Kidney (tissue), 14 donors: ENCODE results near the gene FHAD1. TPM values are rescaled to one million over a fixed set of nuclear protein-coding genes. Genes with fewer than 3 reads are reported as not detected.

Experiments used
- DNase-seq, 5 donors: peaks; one replicate each; pipeline ENCODE4 v3.0.0-alpha.2; 2013 to 2020
- FAIRE-seq: peaks from 2 replicates; lab custom pipeline; 2012; peaks lifted over from hg19 to GRCh38; lab: Jason Lieb, UNC
- H3K27ac ChIP-seq, 2 donors: one replicate each; pipeline ENCODE4 v1.7.0; 2013; ENCODE audit warnings: low read depth in 2 of 2, low read length in 2 of 2, inconsistent platforms in 1 of 2
- H3K27me3 ChIP-seq: one replicate; pipeline ENCODE4 v1.7.1; 2013; ENCODE audit warnings: low read length, inconsistent platforms; ENCODE audit not compliant: control insufficient read depth, insufficient read depth
- H3K36me3 ChIP-seq, 3 donors: one replicate each; pipeline versions ENCODE4 v1.7.0 to v1.7.1; 2013; ENCODE audit warnings: low read length in 3 of 3, control low read depth in 1 of 3, inconsistent platforms in 1 of 3; ENCODE audit not compliant: insufficient read depth in 3 of 3, control insufficient read depth in 2 of 3
- H3K4me1 ChIP-seq, 3 donors: one replicate each; pipeline versions ENCODE4 v1.7.0 to v1.7.1; 2013; ENCODE audit warnings: low read length in 3 of 3, inconsistent platforms in 1 of 3, low read depth in 1 of 3; ENCODE audit not compliant: control insufficient read depth in 2 of 3, insufficient read depth in 2 of 3
- H3K4me3 ChIP-seq, 3 donors: one replicate each; pipeline versions ENCODE4 v1.7.0 to v1.8.1; 2013; ENCODE audit warnings: low read length in 3 of 3, control low read depth in 1 of 3, inconsistent platforms in 1 of 3
- H3K9ac ChIP-seq, 3 donors: one replicate each; pipeline versions ENCODE4 v1.7.0 to v1.7.1; 2013; ENCODE audit warnings: low read length in 3 of 3, control low read depth in 1 of 3, inconsistent platforms in 1 of 3
- H3K9me3 ChIP-seq, 3 donors: one replicate each; pipeline versions ENCODE4 v1.7.0 to v1.7.1; 2013; ENCODE audit warnings: low read length in 3 of 3, control low read depth in 1 of 3, inconsistent platforms in 1 of 3; ENCODE audit not compliant: control insufficient read depth in 2 of 3, insufficient read depth in 1 of 3
- intact Hi-C: fragments of 100-400 bp; cut with DNase I; formaldehyde crosslinking; loops from one replicate; pipeline ENCODE4 v1.11.1; 2022
- polyA plus RNA-seq: library from polyadenylated mRNA; stranded (reverse); fragments of 350-450 nt; fragmentation: Illumina TruSeq; extraction: RNeasy Lipid Tissue Mini Kit (QIAGEN cat#74804); gene quantifications from one replicate; pipeline ENCODE4 v1.2.3, GENCODE V29; 2014; ENCODE audit warnings: low read depth, low replicate concordance; ENCODE audit not compliant: insufficient read depth
- total RNA-seq: library from RNA; stranded (reverse); fragmentation: NEBNext Ultra II Directional; extraction: Animal tissue kit (Norgen Biotek cat#: 25700); gene quantifications from one replicate; pipeline ENCODE4 v1.2.1, GENCODE V29; 2021
- TF ChIP-seq, protein P1 (sequence below): IDR thresholded peaks from 3 replicates; pipeline ENCODE4 v1.5.1; 2012; ENCODE audit warnings: mild to moderate bottlenecking, moderate library complexity, borderline replicate concordance; ENCODE audit not compliant: insufficient read depth; ENCODE audit errors: extremely low read depth
- donor health status: control.
- donor health status: control.
- donor health status: control.
- donor health status: control.
- donor health status: control.
- donor health status: DM: yes; HTN: yes; CAD: no.
- donor health status: Normal renal cell carcinoma (clear cell type).

Gene FHAD1
- total and polyA plus RNA-seq, 2 donors from 2014 or later = 0.84 to 4.2 TPM

DNA sequence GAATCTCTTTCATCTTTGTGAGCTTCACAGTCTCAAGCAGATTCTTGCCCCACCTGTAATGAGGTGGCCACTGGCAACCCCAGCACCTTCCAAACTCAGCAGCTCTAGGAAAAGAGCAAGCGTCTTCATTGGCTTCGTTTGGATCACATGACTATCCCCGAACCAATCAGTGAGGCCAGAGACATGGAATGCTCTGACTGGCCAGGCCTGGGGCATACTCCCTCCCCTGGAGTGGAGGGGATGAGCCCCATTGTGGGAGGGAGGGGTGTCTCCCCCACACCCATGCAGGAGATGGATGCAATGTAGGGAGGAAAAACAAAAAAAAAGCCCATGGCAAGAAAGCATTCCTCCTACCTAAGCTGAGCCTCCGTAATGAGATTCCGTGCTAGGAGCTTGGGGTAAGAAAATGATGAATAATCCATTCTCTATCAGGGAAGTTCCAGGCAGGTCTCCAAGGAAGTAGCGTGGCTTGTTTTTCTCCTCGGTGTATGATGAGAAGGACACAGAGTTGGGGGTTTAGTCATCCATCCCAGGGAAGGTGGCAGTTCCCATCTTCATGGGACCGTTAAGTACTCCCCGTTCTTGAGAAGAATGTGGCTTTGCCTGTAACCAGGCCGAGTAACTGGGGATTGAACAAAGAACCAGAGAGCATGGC, 32.7 kb downstream of the FHAD1 start:
- Histone ChIP-seq H3K27me3 (no peaks in the 10 kb centered on the region), H3K27ac (no peak overlapping the region), H3K9ac (no peak overlapping the region), H3K36me3 (no peaks in the 10 kb centered on the region), H3K4me3 (no peak overlapping the region), H3K4me1 (peaks cover 0 to 2% (median 0%) of the 10 kb centered on the region in 3 donors), H3K9me3 (no peaks in the 10 kb centered on the region)
- DNase-seq (no peak), FAIRE-seq (no peak)
- intact Hi-C loops = no loop called here
- TF ChIP-seq, protein P1, sequence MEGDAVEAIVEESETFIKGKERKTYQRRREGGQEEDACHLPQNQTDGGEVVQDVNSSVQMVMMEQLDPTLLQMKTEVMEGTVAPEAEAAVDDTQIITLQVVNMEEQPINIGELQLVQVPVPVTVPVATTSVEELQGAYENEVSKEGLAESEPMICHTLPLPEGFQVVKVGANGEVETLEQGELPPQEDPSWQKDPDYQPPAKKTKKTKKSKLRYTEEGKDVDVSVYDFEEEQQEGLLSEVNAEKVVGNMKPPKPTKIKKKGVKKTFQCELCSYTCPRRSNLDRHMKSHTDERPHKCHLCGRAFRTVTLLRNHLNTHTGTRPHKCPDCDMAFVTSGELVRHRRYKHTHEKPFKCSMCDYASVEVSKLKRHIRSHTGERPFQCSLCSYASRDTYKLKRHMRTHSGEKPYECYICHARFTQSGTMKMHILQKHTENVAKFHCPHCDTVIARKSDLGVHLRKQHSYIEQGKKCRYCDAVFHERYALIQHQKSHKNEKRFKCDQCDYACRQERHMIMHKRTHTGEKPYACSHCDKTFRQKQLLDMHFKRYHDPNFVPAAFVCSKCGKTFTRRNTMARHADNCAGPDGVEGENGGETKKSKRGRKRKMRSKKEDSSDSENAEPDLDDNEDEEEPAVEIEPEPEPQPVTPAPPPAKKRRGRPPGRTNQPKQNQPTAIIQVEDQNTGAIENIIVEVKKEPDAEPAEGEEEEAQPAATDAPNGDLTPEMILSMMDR = no peak

DNA sequence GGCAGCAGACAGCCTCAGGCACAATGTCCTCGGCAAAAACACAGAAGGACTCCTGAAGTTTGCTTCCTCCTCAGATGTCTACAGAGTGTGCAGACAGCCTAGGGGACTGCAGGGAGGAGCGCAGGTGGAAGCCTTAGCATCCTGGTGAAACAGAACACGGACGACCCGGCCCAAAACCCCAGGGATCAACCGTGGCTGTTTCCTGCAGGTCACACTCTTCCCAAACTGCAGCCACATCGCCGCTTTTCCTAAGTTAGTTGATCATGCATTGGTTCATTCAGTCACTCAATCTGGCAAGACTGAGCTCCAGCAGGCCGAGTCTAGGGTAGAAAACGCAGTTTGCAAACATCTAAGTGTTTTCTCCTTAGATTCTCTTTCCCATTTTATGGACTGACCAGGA, 33.4 kb downstream of the FHAD1 start:
- no peaks in the 10 kb centered on the region for H3K27me3 ChIP-seq
- peaks cover 0 to 2% (median 0%) of the 10 kb centered on the region in 3 donors for H3K4me1 ChIP-seq
- H3K4me3 ChIP-seq = no peak overlapping the region
- TF ChIP-seq, protein P1 = no peak
- intact Hi-C loops = no loop called here
- FAIRE-seq = no peak
- H3K9me3 ChIP-seq = no peaks in the 10 kb centered on the region
- peak in 1 of 5 donors; percentile 26 for DNase-seq
- H3K36me3 ChIP-seq = no peaks in the 10 kb centered on the region
- H3K27ac ChIP-seq = no peak overlapping the region
- no peak overlapping the region for H3K9ac ChIP-seq

DNA sequence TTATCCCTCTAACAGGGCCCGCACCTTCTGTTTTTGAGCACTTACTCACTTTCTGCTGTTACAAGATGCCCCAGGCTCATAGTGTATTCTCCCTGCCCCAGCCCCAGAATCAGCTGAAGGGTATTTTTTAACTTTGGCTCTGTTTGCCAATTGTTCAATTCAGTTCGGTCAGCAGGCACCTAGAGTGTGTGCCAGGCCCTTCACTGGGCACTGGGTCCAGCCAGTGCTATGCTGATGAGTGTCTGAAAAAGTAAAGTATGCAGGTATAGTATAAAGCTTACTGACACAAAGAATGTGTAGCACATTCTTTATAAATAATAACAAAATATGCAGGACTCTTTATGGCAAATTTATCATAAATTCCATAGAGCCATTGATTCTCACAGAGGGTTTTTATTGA, 35.0 kb downstream of the FHAD1 start:
- DNase-seq (peak in 1 of 5 donors; percentile 25), FAIRE-seq (no peak)
- no peaks in the 10 kb centered on the region for H3K36me3 ChIP-seq
- TF ChIP-seq, protein P1 = no peak
- intact Hi-C loops = no loop called here
- H3K4me3 ChIP-seq = no peak overlapping the region
- no peaks in the 10 kb centered on the region for H3K9me3 ChIP-seq
- no peak overlapping the region for H3K27ac ChIP-seq
- no peaks in the 10 kb centered on the region for H3K27me3 ChIP-seq
- peaks cover 0 to 2% (median 0%) of the 10 kb centered on the region in 3 donors for H3K4me1 ChIP-seq
- H3K9ac ChIP-seq = no peak overlapping the region
